Adrenal gland (tissue), 5 donors: ENCODE measurements around the gene RELN.

ENCODE experiments used
- POLR2A ChIP-seq, 2 donors: fragments of 450-650 bp; IDR thresholded peaks; one replicate each; pipeline ENCODE4 v1.6.1; 2017; ENCODE audit warnings: antibody characterized with exemption in 2 of 2, mild to moderate bottlenecking in 2 of 2, moderate library complexity in 1 of 2
- TF ChIP-seq, protein P1 (sequence below), 6 experiments: fragments of 450-650 bp in 4 of 6; fragments of 200-600 bp in 2 of 6; sonication (generic) in 1 of 6; IDR thresholded peaks; 1 replicate in 5 of 6; 2 replicates in 1 of 6; pipeline versions ENCODE4 v1.5.1 to v1.8.0; 2016 to 2021; ENCODE audit warnings: antibody characterized with exemption in 6 of 6, mild to moderate bottlenecking in 2 of 6, moderate library complexity in 1 of 6
- donor health status: DM: no; HTN: no; CAD: no.

DNA sequence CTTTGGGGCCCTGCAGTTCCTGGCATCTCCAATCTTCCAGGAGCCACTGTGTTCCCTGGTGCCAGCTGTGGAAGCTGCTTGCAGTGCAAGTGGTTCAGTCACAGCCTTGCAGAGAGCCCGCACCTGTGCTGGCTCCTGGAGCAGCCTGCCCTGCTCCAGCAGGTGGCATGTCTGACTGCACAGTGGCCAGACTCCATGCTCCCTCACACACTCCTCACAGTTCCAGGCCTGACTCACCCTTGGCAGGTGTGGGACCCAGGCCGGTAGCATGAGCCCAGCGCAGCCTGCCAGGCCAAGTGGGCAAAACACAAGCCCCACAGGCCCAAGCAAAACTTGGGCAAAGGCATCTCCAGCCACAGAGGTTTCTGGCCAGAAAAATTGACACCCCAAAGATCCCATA lies 33.6 kb upstream of the RELN start:
- TF ChIP-seq, protein P1, sequence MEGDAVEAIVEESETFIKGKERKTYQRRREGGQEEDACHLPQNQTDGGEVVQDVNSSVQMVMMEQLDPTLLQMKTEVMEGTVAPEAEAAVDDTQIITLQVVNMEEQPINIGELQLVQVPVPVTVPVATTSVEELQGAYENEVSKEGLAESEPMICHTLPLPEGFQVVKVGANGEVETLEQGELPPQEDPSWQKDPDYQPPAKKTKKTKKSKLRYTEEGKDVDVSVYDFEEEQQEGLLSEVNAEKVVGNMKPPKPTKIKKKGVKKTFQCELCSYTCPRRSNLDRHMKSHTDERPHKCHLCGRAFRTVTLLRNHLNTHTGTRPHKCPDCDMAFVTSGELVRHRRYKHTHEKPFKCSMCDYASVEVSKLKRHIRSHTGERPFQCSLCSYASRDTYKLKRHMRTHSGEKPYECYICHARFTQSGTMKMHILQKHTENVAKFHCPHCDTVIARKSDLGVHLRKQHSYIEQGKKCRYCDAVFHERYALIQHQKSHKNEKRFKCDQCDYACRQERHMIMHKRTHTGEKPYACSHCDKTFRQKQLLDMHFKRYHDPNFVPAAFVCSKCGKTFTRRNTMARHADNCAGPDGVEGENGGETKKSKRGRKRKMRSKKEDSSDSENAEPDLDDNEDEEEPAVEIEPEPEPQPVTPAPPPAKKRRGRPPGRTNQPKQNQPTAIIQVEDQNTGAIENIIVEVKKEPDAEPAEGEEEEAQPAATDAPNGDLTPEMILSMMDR (IDR thresholded peaks at IDR 0.05): no peak
- no peak for TF ChIP-seq POLR2A (IDR thresholded peaks at IDR 0.05)
